ENCODE results near the gene ZNF207. TPM values are rescaled to one million over a fixed set of nuclear protein-coding genes. Genes with fewer than 3 reads are reported as not detected.

Gene ZNF207
- total and polyA plus RNA-seq, 2 donors from 2014 or later = 54.3 to 150 TPM

DNA sequence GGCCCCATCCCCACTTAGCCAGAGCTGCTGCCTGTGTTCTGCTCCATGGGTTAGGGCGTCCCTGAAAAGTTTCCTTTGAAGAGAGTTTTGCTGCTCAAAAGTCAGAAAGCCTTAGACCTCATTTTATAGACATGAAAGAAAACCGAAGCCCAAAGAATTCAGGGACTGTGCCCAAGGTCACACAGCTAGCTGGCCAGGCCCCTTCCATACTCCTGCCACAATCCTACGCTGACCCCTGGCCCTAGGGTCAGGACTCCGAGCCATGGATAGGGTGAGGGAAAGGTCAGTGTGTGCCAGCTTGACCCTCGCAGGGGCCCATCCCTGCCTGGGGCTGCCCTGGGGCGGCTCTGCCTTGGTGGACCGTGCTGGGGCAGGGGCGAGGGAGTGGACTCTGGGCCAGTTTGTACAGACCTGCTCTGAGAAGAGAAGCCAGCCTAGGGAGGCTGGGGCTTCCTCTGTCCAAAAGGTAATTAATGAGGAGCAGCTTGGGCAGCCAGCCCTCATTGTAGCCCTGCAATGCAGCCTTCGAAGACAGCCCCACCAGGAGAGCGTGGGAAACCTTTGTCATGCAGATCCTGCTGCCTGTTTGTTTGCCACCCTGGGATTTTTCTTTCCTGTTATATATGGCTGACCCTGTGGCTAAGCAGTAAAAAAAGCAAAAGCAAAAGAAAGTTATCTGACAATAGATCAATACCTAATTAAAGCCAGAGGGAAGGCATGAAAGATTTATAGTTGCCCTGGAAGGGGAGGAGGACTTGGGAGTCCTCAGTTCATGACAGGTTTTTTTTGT, 46.9 kb upstream of the ZNF207 start:
- no peak overlapping the region for H3K27ac ChIP-seq (ENCODE audit: low read depth in 2 of 2, low read length in 2 of 2)
- no peaks in the 10 kb centered on the region for H3K9me3 ChIP-seq (ENCODE audit: control insufficient read depth in 2 of 3, insufficient read depth in 1 of 3, low read length in 3 of 3)
- intact Hi-C loops (cut with DNase I) = no loop called here
- TF ChIP-seq CTCF (IDR thresholded peaks at IDR 0.05; ENCODE audit: borderline replicate concordance, extremely low read depth, insufficient read depth) = no peak
- H3K27me3 ChIP-seq (ENCODE audit: control insufficient read depth, insufficient read depth, low read length) = no peaks in the 10 kb centered on the region
- H3K36me3 ChIP-seq (ENCODE audit: control insufficient read depth in 2 of 3, insufficient read depth in 3 of 3, low read length in 3 of 3) = no peaks in the 10 kb centered on the region
- H3K9ac ChIP-seq (ENCODE audit: low read length in 3 of 3) = no peak overlapping the region
- H3K4me1 ChIP-seq (ENCODE audit: control insufficient read depth in 2 of 3, insufficient read depth in 2 of 3, low read depth in 1 of 3, low read length in 3 of 3) = peaks cover 0 to 3% (median 0%) of the 10 kb centered on the region in 3 donors
- no peak for FAIRE-seq
- DNase-seq = no peak
- no peak overlapping the region for H3K4me3 ChIP-seq (ENCODE audit: low read length in 3 of 3)

DNA sequence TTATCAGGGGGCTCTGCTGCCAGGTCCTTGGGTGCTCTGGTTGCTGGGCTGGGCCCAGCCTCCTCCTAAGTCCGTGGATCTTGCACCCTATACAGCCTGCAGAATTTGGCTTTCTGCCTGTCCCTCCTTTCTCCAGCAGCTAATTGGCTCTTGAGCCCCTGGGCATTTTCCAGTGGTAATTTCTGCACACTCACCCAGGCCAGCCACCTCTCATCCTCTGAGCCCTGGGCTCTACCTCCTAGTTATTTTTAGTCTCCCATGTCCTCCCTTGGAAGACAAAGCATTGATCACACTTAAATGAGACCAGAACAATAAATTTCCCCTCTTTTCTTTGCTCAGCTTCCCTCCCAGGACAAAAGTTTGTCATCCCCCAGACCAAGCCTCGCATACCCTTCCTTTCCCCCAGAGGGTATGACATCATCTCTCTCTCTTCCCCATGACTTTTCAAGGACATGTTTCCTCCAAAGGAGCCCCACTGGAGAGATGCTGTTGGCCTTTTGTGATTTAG, 46.1 kb upstream of the ZNF207 start:
- FAIRE-seq = no peak

GRCh38 chr17:32305049-32305448, 44.9 kb upstream of the ZNF207 start:
- DNase-seq (no peak), FAIRE-seq (no peak)
- no peaks in the 10 kb centered on the region for H3K27me3 ChIP-seq (ENCODE audit: control insufficient read depth, insufficient read depth, low read length)
- H3K9ac ChIP-seq (ENCODE audit: low read length in 3 of 3) = no peak overlapping the region
- no peaks in the 10 kb centered on the region for H3K9me3 ChIP-seq (ENCODE audit: control insufficient read depth in 2 of 3, insufficient read depth in 1 of 3, low read length in 3 of 3)
- intact Hi-C loops (cut with DNase I) = no loop called here
- H3K4me1 ChIP-seq (ENCODE audit: control insufficient read depth in 2 of 3, insufficient read depth in 2 of 3, low read depth in 1 of 3, low read length in 3 of 3) = peaks cover 0 to 3% (median 0%) of the 10 kb centered on the region in 3 donors
- H3K36me3 ChIP-seq (ENCODE audit: control insufficient read depth in 2 of 3, insufficient read depth in 3 of 3, low read length in 3 of 3) = no peaks in the 10 kb centered on the region
- H3K27ac ChIP-seq (ENCODE audit: low read depth in 2 of 2, low read length in 2 of 2) = no peak overlapping the region
- no peak overlapping the region for H3K4me3 ChIP-seq (ENCODE audit: low read length in 3 of 3)
- TF ChIP-seq CTCF (IDR thresholded peaks at IDR 0.05; ENCODE audit: borderline replicate concordance, extremely low read depth, insufficient read depth) = no peak

More for the DNA sequence above, 46.1 kb upstream of the ZNF207 start:
- no peaks in the 10 kb centered on the region for H3K27me3 ChIP-seq (ENCODE audit: control insufficient read depth, insufficient read depth, low read length)
- H3K9ac ChIP-seq (ENCODE audit: low read length in 3 of 3) = no peak overlapping the region
- TF ChIP-seq CTCF (IDR thresholded peaks at IDR 0.05; ENCODE audit: borderline replicate concordance, extremely low read depth, insufficient read depth) = no peak
- H3K36me3 ChIP-seq (ENCODE audit: control insufficient read depth in 2 of 3, insufficient read depth in 3 of 3, low read length in 3 of 3) = no peaks in the 10 kb centered on the region
- H3K4me3 ChIP-seq (ENCODE audit: low read length in 3 of 3) = no peak overlapping the region
- no peaks in the 10 kb centered on the region for H3K9me3 ChIP-seq (ENCODE audit: control insufficient read depth in 2 of 3, insufficient read depth in 1 of 3, low read length in 3 of 3)
- H3K27ac ChIP-seq (ENCODE audit: low read depth in 2 of 2, low read length in 2 of 2) = no peak overlapping the region
- intact Hi-C loops (cut with DNase I) = no loop called here
- H3K4me1 ChIP-seq (ENCODE audit: control insufficient read depth in 2 of 3, insufficient read depth in 2 of 3, low read depth in 1 of 3, low read length in 3 of 3) = peaks cover 0 to 3% (median 0%) of the 10 kb centered on the region in 3 donors
- DNase-seq = no peak
